COLO829 (cell line): ENCODE results near the gene LRRC2.
"Not testable (repeated sequence)": the region's sequence is repeated elsewhere in the genome, so short reads cannot be mapped to it uniquely, and the experiment has no call there.

Experiments used
- DNase-seq: peaks from one replicate; pipeline ENCODE4 v3.0.0; 2012; ENCODE audit warnings: low spot score

LRRC2 gene

DNA sequence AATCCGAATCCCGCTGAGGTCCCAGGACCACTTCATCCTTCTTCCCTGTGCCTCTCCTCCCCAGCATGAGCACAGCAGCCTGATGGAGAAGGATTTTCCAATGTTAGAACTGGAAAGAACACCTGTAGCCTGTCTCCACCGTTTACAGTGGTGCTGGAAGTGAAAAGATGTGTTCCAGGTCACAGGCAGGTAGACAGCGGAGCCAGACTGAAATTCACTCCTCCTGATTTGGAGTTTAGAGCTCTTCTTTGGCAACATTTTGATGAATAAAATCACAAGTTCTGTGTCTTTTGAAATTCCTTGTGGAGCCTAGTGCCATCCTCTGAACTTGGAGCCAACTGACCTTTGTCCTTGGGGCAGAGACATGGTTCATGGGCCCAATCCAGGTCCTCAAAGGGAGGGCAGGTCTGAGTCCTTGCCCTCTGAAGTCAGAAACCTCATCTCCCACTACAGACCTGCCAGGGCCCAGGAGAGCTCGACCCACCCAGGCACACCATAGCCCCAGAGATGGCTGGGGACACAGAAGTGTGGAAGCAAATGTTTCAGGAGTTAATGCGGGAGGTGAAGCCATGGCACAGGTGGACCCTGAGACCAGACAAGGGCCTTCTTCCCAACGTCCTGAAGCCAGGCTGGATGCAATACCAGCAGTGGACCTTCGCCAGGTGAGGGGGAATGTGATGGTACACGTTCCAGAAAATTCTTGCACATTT, 68.4 kb downstream of the LRRC2 start, which contains the start of gene RTP3:
RTP3 (plus strand) TSS at position 421 of the 710 bp plus-strand sequence; CDS start at position 508, 87 bp downstream.
- DNase-seq, result no peak

DNA sequence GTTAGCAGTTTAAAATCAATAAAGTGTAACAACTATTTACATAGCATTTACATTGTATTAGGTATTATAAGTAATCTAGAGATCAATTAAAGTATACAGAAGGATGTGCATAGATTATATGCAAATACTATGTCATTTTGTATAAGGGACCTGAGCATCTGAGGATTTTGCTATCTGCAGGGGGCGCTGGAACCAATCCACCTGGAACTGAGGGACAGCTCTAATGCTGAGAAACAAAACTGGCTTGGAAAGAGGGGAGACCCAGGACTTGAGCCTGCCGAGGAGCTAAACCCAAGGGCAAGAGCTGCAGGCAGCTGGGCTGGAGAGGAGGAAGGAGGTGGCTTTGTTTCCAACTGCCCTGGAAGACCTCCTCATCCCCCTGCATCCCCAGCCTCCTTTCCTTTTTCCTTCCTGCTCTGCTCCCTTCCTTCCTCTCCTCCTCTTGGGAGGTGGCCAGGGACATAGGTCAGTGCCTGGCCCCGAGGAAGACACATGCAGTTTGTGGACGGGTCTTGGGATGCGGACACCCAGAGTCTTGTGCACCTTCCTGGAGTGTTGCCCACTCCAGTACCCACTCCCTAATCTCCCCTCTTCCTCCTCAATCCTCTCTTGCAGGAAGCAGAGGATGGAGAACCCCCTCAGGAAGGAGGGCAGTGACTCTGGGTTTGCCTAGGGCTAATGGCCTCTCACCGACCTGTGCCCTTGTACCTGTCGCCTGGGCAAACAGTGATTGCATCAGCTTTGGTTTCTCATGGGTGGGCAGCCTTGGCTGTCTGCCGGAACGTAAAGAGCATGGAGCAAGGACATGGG, 69.2 kb downstream of the LRRC2 start:
- no peak for DNase-seq

DNA sequence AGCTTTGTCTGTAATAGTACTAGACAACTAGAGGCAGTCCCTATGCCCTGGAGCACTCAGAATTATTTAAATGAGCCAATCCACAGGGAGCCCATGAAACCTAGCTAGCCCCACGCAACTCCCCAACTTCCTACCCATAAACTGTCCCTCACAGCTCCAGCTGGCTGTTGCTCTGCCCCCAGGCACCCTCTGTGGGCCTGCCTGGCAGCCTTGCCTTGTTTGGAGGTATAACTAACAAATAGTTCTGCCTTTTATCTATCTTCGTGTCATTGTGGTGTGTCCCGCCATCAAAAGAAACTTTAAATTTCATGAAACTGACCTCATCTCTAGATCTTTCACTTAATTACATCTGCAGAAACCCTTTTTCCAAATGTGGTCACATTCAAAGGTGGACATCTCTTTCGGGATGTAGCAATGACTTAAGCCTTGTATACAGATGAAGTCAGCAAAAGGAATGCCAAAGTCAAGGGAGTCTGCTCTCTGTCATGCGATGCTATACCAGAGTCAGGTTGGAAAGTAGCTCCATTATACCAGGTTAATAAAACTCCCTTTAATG, 70.1 kb downstream of the LRRC2 start:
- no peak for DNase-seq

DNA sequence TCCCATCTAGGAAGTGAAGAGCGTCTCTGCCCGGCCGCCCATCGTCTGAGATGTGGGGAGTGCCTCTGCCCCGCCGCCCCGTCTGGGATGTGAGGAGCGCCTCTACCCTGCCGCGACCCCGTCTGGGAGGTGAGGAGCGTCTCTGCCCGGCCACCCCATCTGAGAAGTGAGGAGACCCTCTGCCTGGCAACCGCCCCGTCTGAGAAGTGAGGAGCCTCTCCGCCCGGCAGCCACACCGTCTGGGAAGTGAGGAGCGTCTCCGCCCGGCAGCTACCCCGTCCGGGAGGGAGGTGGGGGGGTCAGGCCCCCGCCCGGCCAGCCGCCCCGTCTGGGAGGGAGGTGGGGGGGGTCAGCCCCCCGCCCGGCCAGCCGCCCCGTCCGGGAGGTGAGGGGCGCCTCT, 71.6 kb downstream of the LRRC2 start:
- not testable (repeated sequence) for DNase-seq

DNA sequence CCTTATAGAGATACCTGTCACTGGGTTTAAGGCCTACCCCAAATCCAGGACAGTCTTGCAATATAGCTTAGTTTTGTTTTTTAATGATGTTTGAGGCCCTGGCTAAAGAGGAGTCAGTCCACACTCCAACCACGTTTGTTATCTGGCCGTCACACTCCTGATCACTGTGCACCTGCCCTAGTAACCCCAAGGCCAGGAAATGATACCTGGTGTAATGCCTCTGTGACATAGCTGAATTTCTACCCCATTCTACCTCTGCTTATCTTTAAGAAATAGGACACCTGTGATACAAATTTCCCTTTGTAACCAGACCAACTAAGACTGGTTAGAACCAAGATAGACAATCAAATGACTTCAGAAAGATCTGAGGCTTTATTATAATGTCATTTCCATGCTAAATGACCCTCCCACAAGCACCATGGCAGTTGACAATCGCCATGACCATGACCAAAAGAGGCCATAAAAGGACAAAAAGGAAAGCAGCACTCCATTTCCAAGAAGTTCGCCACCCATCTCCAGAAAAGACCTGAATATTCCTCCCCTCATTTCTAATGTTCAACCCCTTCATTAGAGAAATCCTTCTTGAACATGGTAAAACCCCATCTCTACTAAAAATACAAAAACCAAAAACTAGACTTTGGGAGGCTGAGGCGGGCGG, 73.1 kb downstream of the LRRC2 start:
- no peak for DNase-seq

DNA sequence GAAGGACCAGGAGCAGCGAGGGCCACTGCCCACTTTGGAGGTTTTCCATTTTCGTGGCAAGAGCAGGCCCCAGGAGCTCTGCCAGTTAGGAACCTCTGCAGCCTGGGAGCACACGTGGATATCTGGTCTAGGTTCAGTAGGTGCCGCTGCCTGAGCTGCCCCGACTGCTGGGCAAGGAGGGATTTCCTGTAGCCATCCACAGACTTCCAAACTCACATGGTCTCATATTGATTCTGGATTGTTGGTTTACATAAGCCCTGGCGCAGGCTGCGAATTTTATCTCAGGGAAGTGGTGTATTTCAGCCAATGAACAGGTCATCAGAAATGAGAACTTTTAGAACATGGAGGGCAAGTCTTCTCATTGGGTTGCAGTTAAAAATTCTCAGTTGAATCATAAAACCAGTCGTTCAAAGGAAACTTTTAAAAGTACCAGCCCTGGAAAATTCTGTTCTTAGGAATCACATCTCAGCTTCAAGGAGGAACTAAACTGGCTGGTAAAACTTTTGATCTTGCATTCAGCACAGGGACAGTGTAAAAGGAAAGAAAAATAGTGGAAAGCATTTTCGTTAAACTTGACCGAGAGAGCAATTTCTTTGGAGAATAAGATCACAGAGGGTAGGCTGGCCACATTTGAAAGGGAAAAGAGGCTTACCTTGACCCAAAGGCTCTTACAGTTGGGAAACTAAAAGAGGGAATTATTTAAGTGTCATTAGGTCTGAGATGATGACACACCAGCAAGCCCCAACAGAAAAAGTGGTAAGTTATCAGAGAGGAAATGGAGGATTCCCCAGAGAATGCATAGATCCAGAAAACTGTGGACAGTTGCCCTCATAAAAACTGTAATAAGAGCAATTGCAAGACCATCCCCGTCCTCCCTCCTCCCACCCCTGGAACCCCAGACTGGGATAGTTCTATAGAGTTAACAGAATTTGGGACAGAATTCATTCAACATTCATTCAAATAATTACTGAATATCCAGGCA, 74.7 kb downstream of the LRRC2 start:
- DNase-seq, result no peak

DNA sequence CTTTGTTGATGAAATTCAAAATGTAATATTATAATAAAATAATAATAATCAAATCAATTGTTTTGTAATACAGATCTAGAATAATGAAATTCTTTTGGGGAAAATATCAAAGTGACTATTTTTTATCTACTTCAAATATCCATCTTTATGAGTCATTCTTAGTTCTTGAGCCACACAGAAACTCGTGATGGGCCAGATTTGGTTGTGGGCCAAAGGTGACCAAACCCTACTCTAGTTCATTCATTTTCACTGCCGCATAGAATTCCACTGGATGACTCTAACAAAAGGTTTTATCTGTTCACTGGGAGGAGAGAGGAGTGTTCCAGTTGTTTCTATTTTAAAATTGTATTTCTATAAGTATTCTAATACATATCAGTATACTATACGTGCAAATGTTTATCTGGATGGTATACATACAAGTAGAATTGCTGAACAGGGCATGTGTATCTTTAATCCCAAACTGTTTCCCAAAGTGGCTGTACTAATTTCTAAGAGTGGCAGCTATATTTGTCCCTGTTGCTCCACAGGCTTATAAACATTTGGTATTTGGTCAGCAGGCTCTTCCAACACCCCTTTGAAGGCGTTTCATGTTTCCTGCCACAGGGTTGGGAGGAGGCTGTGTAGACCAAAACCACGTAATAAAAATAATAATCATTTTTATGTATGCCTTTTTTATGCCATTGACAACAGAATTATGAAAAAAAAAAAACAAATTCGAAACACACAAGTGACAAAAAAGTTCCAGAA, 75.6 kb downstream of the LRRC2 start:
- peak; percentile 68 for DNase-seq

DNA sequence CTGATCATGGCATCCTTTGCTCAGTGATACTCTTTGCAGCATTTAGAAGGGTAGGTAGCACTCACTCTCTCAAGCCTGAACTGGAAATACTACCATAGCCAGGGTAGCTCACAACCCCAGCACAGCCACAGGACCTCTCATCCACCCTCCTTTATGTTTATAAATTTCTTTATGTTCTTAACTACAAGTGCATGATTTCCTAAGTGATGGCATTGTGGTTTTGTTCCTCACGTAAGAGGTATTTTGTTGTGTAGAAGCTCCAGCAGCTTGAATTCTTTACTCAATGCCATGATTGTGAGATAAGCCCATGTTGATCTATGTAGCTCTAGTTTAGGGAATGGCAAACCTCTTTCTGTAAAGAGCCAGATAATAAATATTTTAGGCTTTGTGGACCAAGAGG, 76.2 kb downstream of the LRRC2 start:
- no peak for DNase-seq

DNA sequence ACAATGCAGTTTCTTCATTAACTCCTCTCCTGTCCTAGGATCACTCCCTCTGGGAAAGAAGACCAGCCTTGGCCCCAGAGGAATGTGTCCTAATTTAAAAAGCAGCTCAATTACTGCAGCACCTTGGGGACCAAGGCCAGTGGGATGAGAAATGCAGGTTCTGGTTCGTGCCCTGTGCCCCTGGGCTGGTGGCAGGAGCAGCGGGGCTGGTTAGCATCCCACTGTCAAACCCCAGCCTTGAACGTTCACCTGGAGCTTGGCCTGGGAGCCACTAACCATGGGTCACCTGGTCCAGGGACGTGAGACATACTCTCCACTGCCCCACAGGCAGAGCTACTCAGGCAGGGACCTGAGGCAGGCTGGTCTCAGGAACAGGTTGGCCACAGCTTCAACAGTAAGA, 76.7 kb downstream of the LRRC2 start:
- DNase-seq, result no peak

DNA sequence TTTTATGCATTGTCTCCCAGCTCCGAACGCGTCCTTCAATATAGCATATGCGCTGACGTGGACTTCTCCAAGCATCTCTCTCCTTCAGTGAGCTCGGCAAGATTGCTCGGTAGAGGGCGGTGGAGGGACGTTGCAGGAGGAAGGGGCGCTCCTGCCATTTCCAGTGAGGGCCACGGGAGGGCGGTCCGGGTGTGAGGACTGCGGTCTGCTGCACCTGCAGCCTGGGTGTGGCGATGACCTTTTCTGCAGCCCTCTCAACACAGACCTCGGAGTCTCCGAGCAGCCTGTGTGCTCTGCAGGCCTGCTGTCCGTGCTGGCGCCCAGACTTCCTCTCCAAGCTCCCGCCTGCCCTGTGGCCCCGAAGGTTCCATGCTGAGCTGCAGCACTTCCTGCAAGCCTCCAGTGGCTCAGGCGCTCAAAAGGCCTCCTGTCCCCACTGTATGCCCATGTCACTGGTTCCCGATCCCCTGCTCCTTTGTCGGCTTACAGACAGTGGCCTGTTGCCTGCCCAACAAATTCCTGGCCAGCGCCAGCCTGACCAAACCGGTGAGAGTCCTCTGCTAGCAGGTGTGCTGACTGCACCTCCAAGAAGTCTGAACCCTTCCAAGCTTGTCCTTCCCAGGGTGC, 77.3 kb downstream of the LRRC2 start:
- peak; percentile 93 for DNase-seq

DNA sequence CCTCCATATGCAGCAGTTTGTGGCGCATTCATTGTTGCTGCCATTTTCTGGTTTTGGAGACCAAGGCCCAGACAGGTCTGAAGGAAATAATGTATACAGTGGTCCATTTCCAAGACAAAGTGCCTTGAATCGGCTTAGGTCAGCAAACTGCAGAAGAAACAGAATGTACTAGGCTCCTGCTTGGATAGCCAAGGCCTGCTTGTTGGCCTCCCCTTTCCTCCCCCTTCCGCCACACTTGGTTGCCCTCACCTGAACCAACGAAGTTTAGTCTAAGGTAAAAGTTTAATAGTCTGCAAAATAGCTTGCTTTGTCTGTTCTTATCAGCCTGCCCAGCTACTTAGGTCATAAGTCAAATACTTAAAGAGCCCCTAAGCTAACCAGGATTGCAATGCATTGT, 80.3 kb downstream of the LRRC2 start:
- DNase-seq, result no peak

DNA sequence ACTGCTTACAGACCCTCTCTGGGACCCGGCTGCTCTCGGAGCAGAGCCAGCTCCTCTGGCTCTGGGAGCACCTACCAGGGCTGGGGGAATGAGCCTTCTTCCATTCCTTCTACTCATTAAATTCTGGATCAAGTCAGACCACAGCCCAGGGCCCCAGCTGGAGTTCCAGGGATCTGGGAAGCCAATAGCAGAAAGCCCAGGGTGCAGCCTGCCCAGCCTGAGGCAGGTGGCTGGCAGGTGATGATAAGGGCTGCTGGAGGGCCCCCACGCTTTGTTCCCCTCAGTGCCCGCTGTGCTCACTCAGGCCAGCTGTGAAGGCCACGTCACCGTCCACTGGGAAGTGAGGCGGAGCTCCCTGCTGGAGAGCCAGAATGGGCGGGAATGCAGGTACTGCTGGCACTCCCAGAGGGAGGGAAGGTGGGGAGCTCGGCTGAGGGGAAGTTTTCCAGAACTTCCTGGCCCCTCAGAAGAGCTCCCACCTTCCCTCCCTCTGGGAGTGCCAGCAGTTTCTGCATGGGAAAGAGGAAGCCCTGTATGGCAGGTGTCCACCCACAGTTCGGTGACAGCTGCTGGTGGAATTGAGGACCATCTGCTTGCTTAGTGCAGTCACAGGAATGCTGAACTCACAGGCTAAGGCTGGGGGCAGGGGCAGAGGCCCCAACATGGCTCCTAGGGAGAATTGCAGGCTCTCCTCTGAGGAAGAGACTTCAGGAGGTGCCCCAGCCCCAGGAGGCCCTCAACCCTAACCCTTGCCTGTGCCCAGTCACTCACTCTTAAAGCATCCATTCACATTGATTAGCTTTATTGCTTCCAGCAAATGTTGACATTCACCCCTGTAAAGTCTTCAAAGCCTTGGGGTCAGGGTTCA, 81.0 kb downstream of the LRRC2 start:
- no peak for DNase-seq

DNA sequence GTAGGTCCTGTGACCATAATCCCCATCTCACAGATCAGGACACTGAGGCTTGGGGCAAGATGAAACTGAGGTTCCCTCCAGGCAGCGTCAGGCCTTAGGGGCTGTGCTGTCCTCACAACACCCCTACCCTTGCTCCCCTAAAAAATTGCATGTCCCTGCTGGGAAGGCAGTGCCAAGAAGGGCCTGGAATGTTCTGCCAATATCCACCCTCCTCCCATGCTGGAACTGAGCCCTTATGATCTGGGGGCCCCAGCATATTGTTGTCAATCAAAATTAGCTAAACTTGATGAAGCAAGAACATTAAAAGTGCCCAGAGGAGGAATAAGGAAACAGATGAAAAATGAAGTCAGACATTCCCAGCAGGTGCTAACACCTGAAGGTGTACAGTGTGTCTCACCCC, 81.7 kb downstream of the LRRC2 start:
- DNase-seq, result no peak

DNA sequence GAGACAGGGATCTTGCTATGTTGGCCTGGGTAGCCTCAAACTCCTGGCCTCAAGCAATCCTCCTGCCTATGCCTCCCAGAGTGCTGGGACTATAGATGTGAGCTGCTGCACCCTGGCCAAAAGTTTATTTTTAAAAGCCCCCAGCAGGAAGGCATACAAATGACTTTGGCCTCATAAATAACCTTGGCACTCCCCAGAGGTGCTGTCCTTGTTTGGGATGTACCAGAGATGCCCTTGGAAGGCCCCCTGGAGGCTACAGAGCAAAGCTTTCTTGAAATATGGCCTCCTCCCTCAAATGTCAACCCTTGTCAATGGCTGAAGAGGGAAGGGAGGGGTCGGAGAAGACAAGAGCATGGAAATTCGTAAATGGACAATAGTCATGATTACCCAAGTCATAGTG, 82.3 kb downstream of the LRRC2 start:
- DNase-seq, result no peak

DNA sequence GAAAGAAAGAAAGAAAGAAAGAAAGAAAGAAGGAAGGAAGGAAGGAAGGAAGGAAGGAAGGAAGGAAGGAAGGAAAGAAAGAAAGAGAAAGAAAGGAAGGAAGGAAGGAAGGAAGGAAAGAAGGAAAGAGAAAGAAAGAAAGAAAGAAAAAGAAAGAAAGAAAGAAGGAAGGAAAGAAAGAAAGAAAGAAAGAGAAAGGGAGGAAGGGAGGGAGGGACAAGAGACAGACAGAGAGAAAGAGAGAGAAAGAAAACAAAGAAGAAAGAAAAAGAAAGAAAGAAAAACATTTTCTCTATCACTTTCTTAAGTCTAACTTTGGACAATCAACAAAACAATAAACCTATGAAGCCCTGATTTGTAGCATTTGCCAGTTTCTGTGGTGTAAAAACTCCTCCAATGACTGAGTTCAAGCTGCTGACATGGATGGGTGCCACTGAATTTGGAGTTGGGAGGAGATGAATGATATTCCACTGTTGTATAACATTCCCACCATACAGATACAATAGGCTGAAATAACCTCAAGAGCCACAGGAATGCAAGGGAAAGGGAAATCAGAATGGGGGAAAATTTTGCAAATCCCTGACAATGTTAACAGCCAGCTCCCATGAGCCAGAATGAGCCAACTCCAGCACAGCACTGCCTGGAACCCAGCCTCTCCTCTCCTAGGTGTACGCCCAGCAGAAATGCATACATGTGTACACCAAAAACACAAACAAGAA, 83.3 kb downstream of the LRRC2 start:
- no peak for DNase-seq

DNA sequence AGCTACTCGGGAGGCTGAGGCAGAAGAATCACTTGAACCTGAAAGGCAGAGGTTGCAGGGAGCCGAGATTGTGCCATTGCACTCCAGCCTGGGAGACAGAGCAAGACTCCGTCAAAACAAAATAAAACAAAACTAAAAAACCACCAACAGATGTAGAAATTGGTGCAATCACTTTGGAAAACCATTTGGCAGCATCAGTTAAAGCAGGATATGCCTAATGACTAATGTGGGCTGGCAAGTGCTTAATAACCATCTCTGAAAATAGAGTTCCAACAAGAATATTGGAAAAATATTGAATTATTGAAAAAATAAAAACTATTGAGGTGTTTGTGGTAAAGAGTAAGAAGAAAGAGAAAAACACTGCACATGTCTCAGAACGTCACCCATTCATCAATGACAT, 84.5 kb downstream of the LRRC2 start:
- no peak for DNase-seq

DNA sequence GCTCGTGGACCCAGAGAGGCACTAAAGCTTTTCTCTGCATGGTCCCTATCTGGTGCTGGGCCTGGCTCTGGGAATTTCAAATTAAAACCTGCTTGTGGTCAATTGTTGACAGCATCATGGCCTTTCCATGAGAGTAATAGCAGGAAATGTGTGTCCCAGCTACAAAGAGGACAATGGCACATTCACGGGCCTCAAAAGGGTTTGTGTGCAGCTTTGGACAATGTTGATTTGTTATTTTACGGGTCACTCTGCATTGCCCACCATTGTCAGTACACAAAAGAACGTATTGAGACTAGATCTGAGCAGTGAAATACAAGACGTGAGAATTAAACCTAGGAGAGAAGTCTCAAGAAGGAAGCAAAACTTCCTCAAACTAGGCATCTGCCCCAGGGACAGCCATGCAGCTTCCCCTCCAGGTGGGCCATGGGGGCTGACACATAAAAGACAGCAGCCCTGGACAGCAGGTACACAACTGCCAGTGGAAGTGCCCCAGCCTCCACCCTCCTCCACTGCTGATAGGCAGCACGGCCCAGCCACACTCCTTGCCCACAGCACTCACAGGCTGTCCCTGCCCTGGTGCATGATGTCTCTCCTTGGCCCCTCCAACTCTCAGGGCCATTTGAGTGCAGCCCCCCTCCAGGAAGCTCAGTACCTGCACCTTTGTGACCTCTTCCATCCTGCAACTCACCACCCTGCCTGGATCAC, 85.5 kb downstream of the LRRC2 start:
- peak; percentile 45 for DNase-seq

DNA sequence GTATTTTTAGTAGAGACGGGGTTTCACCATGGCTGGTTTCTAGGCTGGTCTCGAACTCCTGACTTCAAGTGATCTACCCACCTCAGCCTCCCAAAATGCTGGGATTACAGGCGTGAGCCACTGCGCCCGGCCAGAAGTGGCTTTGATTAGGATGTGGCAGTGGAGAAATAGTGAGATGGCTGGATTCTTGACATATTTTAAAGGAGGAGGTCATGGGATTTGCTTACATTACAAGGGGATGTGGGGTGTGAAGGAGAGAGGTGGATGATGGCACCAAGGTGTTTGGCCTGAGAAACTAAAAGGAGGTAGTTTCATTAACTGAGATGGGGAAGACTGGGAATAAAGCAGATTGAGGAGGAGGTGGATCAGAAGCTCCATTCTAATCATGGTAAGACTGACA, 86.4 kb downstream of the LRRC2 start:
- no peak for DNase-seq
